Peyer's patch (tissue), 4 donors: ENCODE data around the gene DHODH. TPM values are rescaled to one million over a fixed set of nuclear protein-coding genes. Genes with fewer than 3 reads are reported as not detected.
"Not testable (repeated sequence)": the region's sequence is repeated elsewhere in the genome, so short reads cannot be mapped to it uniquely, and the experiment has no call there.

Experiments used
- DNase-seq, 3 donors: peaks; one replicate each; pipeline ENCODE4 v3.0.0-alpha.2; 2017 to 2019
- H3K27ac ChIP-seq, 4 donors: fragments of 200-600 bp; sonication (generic); one replicate each; pipeline ENCODE4 v1.5.1; 2016 to 2019
- H3K27me3 ChIP-seq, 2 donors: fragments of 200-600 bp; sonication (generic); one replicate each; pipeline ENCODE4 v1.5.1; 2019
- H3K36me3 ChIP-seq, 3 donors: fragments of 200-600 bp; sonication (generic); one replicate each; pipeline ENCODE4 v1.5.1; 2016 to 2019
- H3K4me1 ChIP-seq, 4 donors: fragments of 200-600 bp; sonication (generic); one replicate each; pipeline ENCODE4 v1.5.1; 2016 to 2019
- H3K4me3 ChIP-seq, 4 donors: fragments of 200-600 bp; sonication (generic); 1 replicate in 3 of 4; 2 replicates in 1 of 4; pipeline ENCODE4 v1.5.1; 2016 to 2019; ENCODE audit warnings: mild to moderate bottlenecking in 1 of 4
- H3K9me3 ChIP-seq, 4 donors: fragments of 200-600 bp; sonication (generic); one replicate each; pipeline ENCODE4 v1.5.1; 2016 to 2019; ENCODE audit warnings: mild to moderate bottlenecking in 1 of 4
- POLR2A ChIP-seq, 2 donors: fragments of 450-650 bp; IDR thresholded peaks; one replicate each; pipeline ENCODE4 v1.5.1; 2017; ENCODE audit warnings: antibody characterized with exemption in 2 of 2, mild to moderate bottlenecking in 2 of 2, moderate library complexity in 2 of 2
- total RNA-seq, 4 donors: library from RNA; depleted of rRNA; stranded (reverse); fragments of >200 nt; gene quantifications; one replicate each; pipeline ENCODE4 v1.1.0, GENCODE V29; 2016
- TF ChIP-seq, protein P1 (sequence below), 6 experiments: fragments of 450-650 bp in 4 of 6; fragments of 200-600 bp in 2 of 6; sonication (generic) in 1 of 6; IDR thresholded peaks; one replicate each; pipeline ENCODE4 v1.5.1; 2017 to 2019; ENCODE audit warnings: antibody characterized with exemption in 6 of 6, mild to moderate bottlenecking in 3 of 6, moderate library complexity in 1 of 6

Gene DHODH
- total RNA-seq, 4 donors from 2014 or later: 0.88 to 8.9 (median 5.8) TPM

DNA sequence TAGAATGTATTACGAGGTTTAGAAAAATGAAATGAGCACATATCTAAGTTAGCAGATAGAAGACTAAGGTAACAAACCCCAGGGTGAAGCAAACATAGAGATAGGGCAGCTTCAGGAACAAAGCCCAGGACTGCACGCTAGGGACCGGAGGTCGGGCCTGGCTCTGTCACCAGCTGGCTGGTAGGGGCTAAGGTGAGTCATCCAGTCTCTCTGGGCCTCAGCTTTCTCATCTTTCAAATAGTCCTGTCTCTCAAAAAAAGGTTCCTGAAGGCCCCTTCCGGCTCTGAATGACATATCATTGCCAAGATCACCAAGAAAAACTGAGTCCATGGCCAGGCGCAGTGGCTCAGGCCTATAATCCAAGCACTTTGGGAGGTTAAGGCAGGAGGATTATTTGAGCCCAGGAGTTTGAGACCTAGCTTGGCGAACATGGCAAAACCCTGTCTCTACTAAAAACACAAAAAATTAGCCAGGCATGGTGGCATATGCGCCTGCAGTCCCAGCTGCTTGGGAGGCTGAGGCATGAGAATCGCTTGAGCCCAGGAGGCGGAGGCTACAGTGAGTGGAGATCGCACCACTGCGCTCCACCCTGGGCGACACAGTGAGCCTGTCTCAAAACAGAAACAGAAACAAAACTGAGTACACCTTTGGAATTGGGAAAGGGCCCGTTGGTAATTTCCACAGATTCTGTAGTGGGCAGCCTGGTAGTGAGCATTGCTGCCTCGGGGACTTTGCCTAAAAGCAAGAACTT is 34.3 kb upstream of the DHODH start:
- no peak overlapping the region for H3K4me3 ChIP-seq
- no peak overlapping the region for H3K27ac ChIP-seq
- H3K4me1 ChIP-seq: no peaks in the 10 kb centered on the region
- H3K36me3 ChIP-seq: no peaks in the 10 kb centered on the region
- H3K27me3 ChIP-seq: no peaks in the 10 kb centered on the region
- no peak for DNase-seq
- H3K9me3 ChIP-seq: no peaks in the 10 kb centered on the region
- TF ChIP-seq POLR2A (IDR thresholded peaks at IDR 0.05): no peak
- TF ChIP-seq, protein P1, sequence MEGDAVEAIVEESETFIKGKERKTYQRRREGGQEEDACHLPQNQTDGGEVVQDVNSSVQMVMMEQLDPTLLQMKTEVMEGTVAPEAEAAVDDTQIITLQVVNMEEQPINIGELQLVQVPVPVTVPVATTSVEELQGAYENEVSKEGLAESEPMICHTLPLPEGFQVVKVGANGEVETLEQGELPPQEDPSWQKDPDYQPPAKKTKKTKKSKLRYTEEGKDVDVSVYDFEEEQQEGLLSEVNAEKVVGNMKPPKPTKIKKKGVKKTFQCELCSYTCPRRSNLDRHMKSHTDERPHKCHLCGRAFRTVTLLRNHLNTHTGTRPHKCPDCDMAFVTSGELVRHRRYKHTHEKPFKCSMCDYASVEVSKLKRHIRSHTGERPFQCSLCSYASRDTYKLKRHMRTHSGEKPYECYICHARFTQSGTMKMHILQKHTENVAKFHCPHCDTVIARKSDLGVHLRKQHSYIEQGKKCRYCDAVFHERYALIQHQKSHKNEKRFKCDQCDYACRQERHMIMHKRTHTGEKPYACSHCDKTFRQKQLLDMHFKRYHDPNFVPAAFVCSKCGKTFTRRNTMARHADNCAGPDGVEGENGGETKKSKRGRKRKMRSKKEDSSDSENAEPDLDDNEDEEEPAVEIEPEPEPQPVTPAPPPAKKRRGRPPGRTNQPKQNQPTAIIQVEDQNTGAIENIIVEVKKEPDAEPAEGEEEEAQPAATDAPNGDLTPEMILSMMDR (IDR thresholded peaks at IDR 0.05): no peak

DNA sequence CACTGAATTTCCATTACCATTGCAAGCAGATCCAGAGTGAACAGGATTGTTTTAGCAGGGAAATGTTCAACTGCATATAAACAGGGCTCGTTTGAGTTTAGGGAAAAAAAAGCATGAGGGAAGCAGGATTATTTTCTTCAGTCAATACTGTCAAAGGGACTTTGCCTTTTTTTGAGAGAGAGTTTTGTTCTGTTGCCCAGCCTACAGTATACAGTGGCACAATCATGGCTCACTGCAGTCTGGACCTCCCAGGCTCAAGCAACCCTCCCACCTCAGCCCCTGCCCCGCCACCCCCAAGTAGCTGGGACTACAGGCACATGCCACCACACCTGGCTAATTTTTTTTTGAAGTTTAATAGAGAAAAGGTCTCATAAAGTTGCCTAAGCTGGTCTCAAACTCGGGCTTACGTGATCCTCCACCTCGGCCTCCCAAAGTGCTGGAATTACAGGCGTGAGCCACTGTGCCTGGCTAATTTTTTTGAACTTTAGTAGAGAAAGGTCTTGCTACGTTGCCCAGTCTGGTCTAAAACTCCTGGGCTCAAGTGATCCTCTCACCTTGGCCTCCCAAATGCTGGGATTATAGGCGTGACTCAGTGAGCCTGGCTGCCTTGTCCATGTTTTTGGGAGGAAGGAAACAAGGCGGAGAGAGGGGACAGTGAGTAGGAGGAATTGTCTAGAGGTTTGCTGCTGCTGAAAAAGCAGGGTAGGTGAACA is 23.1 kb upstream of the DHODH start:
- no peak for TF ChIP-seq POLR2A (IDR thresholded peaks at IDR 0.05)
- TF ChIP-seq, protein P1 (IDR thresholded peaks at IDR 0.05): no peak
- H3K36me3 ChIP-seq: no peaks in the 10 kb centered on the region
- DNase-seq: no peak

DNA sequence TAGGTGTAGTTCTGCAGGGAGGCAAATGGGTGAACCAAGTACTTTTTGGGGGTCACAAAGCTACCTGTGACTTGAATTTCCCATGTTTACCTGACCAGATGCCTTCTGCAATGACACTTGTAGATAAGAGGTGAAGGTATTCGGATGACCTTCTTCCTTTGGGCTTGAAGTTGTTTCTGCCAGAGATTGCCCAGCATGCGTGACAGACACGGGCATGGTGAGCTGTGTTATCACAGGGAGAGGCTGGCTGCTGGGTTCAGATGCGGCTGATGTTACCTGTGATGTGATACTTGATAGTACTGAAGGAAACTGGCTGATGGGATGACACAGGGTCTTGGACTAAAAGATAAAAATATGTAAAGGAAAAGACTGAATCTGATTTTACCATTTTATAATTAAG is 22.4 kb upstream of the DHODH start:
- no peaks in the 10 kb centered on the region for H3K27me3 ChIP-seq
- no peak for DNase-seq
- H3K4me1 ChIP-seq: no peaks in the 10 kb centered on the region
- no peaks in the 10 kb centered on the region for H3K36me3 ChIP-seq
- H3K27ac ChIP-seq: no peak overlapping the region
- TF ChIP-seq, protein P1 (IDR thresholded peaks at IDR 0.05): no peak
- no peak for TF ChIP-seq POLR2A (IDR thresholded peaks at IDR 0.05)
- no peaks in the 10 kb centered on the region for H3K9me3 ChIP-seq
- H3K4me3 ChIP-seq: no peak overlapping the region

More for the DNA sequence above, 23.1 kb upstream of the DHODH start:
- Histone ChIP-seq H3K27ac (no peak overlapping the region), H3K9me3 (no peaks in the 10 kb centered on the region), H3K4me3 (no peak overlapping the region), H3K27me3 (no peaks in the 10 kb centered on the region), H3K4me1 (no peaks in the 10 kb centered on the region)

DNA sequence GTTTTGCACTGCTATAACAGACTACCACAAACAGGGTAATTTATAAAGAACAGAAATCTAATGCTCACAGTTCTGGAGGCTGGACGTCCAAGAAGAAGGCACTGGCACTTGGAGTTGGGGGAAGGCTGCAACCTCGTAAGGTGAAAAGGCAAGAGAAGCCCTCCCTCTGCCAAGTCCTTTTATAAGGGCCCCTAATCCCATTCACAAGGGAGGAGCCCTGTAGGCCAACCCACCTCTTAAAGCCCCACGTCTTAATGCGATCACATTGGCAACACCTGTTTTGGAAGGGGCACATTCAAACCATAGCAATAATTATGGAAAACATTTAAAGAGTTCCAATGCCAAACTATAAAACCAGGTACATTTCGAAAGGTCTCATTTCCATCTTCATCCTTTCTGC is 13.5 kb upstream of the DHODH start:
- H3K27ac ChIP-seq: no peak overlapping the region
- no peaks in the 10 kb centered on the region for H3K9me3 ChIP-seq
- H3K36me3 ChIP-seq: no peaks in the 10 kb centered on the region
- H3K4me1 ChIP-seq: no peaks in the 10 kb centered on the region
- H3K4me3 ChIP-seq: no peak overlapping the region
- no peaks in the 10 kb centered on the region for H3K27me3 ChIP-seq
- no peak for DNase-seq
- TF ChIP-seq POLR2A (IDR thresholded peaks at IDR 0.05): no peak
- TF ChIP-seq, protein P1 (IDR thresholded peaks at IDR 0.05): no peak

DNA sequence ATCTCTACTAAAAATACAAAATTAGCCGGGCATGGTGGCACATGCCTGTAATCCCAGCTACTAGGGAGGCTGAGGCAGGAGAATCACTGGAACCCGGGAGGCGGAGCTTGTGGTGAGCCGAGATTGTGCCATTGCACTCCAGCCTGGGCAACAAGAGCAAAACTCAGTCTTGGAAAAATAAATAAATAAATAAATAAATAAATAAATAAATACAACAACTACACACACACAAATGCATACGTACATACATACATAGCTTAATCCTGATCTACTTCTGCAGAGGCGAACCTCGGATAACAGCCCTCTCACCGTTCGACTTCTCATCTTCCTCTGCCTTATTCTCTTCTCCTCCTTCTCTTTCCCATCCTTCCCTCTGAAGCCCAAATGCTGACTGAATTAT is 11.0 kb upstream of the DHODH start:
- not testable (repeated sequence) for H3K9me3 ChIP-seq, DNase-seq, H3K36me3 ChIP-seq, H3K4me3 ChIP-seq, H3K27ac ChIP-seq, H3K27me3 ChIP-seq, H3K4me1 ChIP-seq

GRCh38 chr16:72001180-72001874 is 7.2 kb upstream of the DHODH start:
- Histone ChIP-seq H3K4me1 (no peaks in the 10 kb centered on the region), H3K36me3 (no peaks in the 10 kb centered on the region), H3K9me3 (no peaks in the 10 kb centered on the region), H3K4me3 (no peak overlapping the region), H3K27ac (no peak overlapping the region), H3K27me3 (no peaks in the 10 kb centered on the region)
- DNase-seq: no peak
- TF ChIP-seq, protein P1 (IDR thresholded peaks at IDR 0.05): no peak
- TF ChIP-seq POLR2A (IDR thresholded peaks at IDR 0.05): no peak
